Endometrial microvascular endothelial cells (primary cell): ENCODE results near the gene TSPO2. TPM values are rescaled to one million over a fixed set of nuclear protein-coding genes. Genes with fewer than 3 reads are reported as not detected.
"Not testable (repeated sequence)": the region's sequence is repeated elsewhere in the genome, so short reads cannot be mapped to it uniquely, and the experiment has no call there.

Experiments used
- in situ Hi-C: cut with HindIII; loops from 2 replicates; pipeline ENCODE4 v1.10.0; 2017; ENCODE audit warnings: low sequenced_read_pairs, low pct_unique_long_range_greater_than_20kb; ENCODE audit errors: inconsistent ontology term
- total RNA-seq: library from RNA; depleted of rRNA; stranded (reverse); fragments of >200 nt; gene quantifications from one replicate; pipeline ENCODE4 v1.2.3, GENCODE V29; 2015; ENCODE audit errors: inconsistent ontology term

The TSPO2 gene
- total RNA-seq, result not detected

GRCh38 chr6:41042226-41043055 is at the start of gene TSPO2:
TSS of gene TSPO2 (plus strand) at chr6:41042467. CDS start at chr6:41042986, 519 bp downstream.
- in situ Hi-C loops, result no loop called here

GRCh38 chr6:40992746-40993145 is 49.5 kb upstream of the TSPO2 start:
- in situ Hi-C loops, result no loop called here

- in situ Hi-C loops, result no loop called here
Observed at GRCh38 chr6:40996591-40997233, 45.6 kb upstream of the TSPO2 start.

GRCh38 chr6:40997234-40997957 is 44.9 kb upstream of the TSPO2 start:
- in situ Hi-C loops, result no loop called here

- in situ Hi-C loops, result no loop called here
Observed at GRCh38 chr6:40998661-40999060, 43.6 kb upstream of the TSPO2 start.

GRCh38 chr6:40999569-40999968 is 42.7 kb upstream of the TSPO2 start:
- in situ Hi-C loops, result no loop called here

- in situ Hi-C loops, result no loop called here
Observed at GRCh38 chr6:41000248-41000647, 42.0 kb upstream of the TSPO2 start.

- in situ Hi-C loops, result no loop called here
Observed at GRCh38 chr6:41002168-41002567, 40.1 kb upstream of the TSPO2 start.

- in situ Hi-C loops, result not testable (repeated sequence)
Observed at GRCh38 chr6:41006217-41006616, 36.0 kb upstream of the TSPO2 start.

- in situ Hi-C loops, result not testable (repeated sequence)
Observed at GRCh38 chr6:41006980-41007379, 35.3 kb upstream of the TSPO2 start.

- in situ Hi-C loops, result no loop called here
Observed at GRCh38 chr6:41008011-41008410, 34.3 kb upstream of the TSPO2 start.

- in situ Hi-C loops, result no loop called here
Observed at GRCh38 chr6:41009669-41010068, 32.6 kb upstream of the TSPO2 start.

GRCh38 chr6:41011673-41012072 is 30.6 kb upstream of the TSPO2 start:
- in situ Hi-C loops, result no loop called here

- in situ Hi-C loops, result no loop called here
Observed at GRCh38 chr6:41013466-41014153, 28.7 kb upstream of the TSPO2 start.

GRCh38 chr6:41014780-41015179 is 27.5 kb upstream of the TSPO2 start:
- in situ Hi-C loops, result no loop called here

GRCh38 chr6:41015860-41016259 is 26.4 kb upstream of the TSPO2 start:
- in situ Hi-C loops, result not testable (repeated sequence)

GRCh38 chr6:41017663-41018062 is 24.6 kb upstream of the TSPO2 start:
- in situ Hi-C loops, result no loop called here

- in situ Hi-C loops, result no loop called here
Observed at GRCh38 chr6:41021832-41022231, 20.4 kb upstream of the TSPO2 start.

GRCh38 chr6:41022294-41022693 is 20.0 kb upstream of the TSPO2 start:
- in situ Hi-C loops, result no loop called here
